Calu3 (cell line): ENCODE data around the gene MED31. TPM values are rescaled to one million over a fixed set of nuclear protein-coding genes. Genes with fewer than 3 reads are reported as not detected.

Experiments
- BruUV-seq: library from RNA; stranded (reverse); fragments of 400-500 nt; replicated peaks from 2 replicates; lab custom pipeline; 2021; lab: Mats Ljungman, UMichigan
- CTCF ChIA-PET: fragments of 300-600 bp; sonication (Branson Sonifier 250); formaldehyde crosslinking; loops from one replicate; lab custom pipeline; 2022; ENCODE audit warnings: antibody characterized with exemption; lab: Charles Lee
- DNase-seq: peaks from one replicate; pipeline ENCODE4 v3.0.0; 2022
- H3K27ac Mint-ChIP-seq: one replicate; pipeline ENCODE4 v1.8.0; 2022; ENCODE audit warnings: mixed read lengths; ENCODE audit not compliant: unreplicated experiment
- H3K27me3 Mint-ChIP-seq: one replicate; pipeline ENCODE4 v1.8.0; 2022; ENCODE audit warnings: mixed read lengths; ENCODE audit not compliant: unreplicated experiment
- H3K36me3 Mint-ChIP-seq: one replicate; pipeline ENCODE4 v1.8.0; 2022; ENCODE audit warnings: mild to moderate bottlenecking, moderate library complexity, mixed read lengths; ENCODE audit not compliant: insufficient read depth, unreplicated experiment
- H3K4me1 Mint-ChIP-seq: one replicate; pipeline ENCODE4 v1.8.0; 2022; ENCODE audit warnings: mild to moderate bottlenecking, low read depth, mixed read lengths; ENCODE audit not compliant: unreplicated experiment
- H3K4me3 Mint-ChIP-seq: one replicate; pipeline ENCODE4 v1.8.0; 2022; ENCODE audit warnings: mild to moderate bottlenecking, low read depth, moderate library complexity, mixed read lengths; ENCODE audit not compliant: unreplicated experiment
- H3K9me3 Mint-ChIP-seq: one replicate; pipeline ENCODE4 v1.8.0; 2022; ENCODE audit warnings: low read depth, mixed read lengths; ENCODE audit not compliant: unreplicated experiment
- CTCF ChIP-seq: fragments of 200-600 bp; IDR thresholded peaks from one replicate; pipeline ENCODE4 v1.8.0; 2022; ENCODE audit warnings: antibody characterized with exemption; ENCODE audit not compliant: unreplicated experiment
- intact Hi-C: fragments of 100-400 bp; cut with micrococcal nuclease; formaldehyde crosslinking; loops from one replicate; pipeline ENCODE4 v1.10.0; 2022; ENCODE audit not compliant: unreplicated experiment
- total RNA-seq: library from RNA; stranded (reverse); gene quantifications from 2 replicates; pipeline ENCODE4 v1.2.3, GENCODE V29; 2022

Gene MED31
- total RNA-seq, 1 experiment from 2014 or later: 19.9 TPM

GRCh38 chr17:6651919-6652452 is 581 bp upstream of the MED31 start:
- Mint-ChIP-seq H3K36me3 (peaks cover 34% of the 10 kb centered on the region), H3K4me1 (peaks cover 23% of the 10 kb centered on the region), H3K9me3 (no peaks in the 10 kb centered on the region), H3K27ac (no peak overlapping the region), H3K27me3 (no peaks in the 10 kb centered on the region), H3K4me3 (peak overlapping the region; percentile 89)
- no peak for TF ChIP-seq CTCF
- CTCF ChIA-PET: no interaction called here
- intact Hi-C loops: no loop called here
- no TSS peak for BruUV-seq
- peak; percentile 17 for DNase-seq

- intact Hi-C loops: loop anchor here (5.0 kb wide), 1 partner anchor 176 kb away; no protein-coding TSS in a partner anchor
- CTCF ChIA-PET: interaction anchor here (0.7 to 1.0 kb wide), 3 partner anchors 25 to 212 kb away, joined by 4 to 7 read pairs (median 4); no protein-coding TSS in a partner anchor
- no peaks in the 10 kb centered on the region for H3K9me3 Mint-ChIP-seq
- TF ChIP-seq CTCF: no peak
- BruUV-seq: no TSS peak
- H3K27ac Mint-ChIP-seq: no peak overlapping the region
- H3K4me3 Mint-ChIP-seq: no peak overlapping the region
- DNase-seq: no peak
- peaks cover 29% of the 10 kb centered on the region for H3K4me1 Mint-ChIP-seq
- peaks cover 38% of the 10 kb centered on the region for H3K36me3 Mint-ChIP-seq
- no peaks in the 10 kb centered on the region for H3K27me3 Mint-ChIP-seq
Observed at GRCh38 chr17:6648181-6648580, 3.2 kb downstream of the MED31 start.

GRCh38 chr17:6643451-6644125 is 7.8 kb downstream of the MED31 start:
- peaks cover 28% of the 10 kb centered on the region for H3K4me1 Mint-ChIP-seq
- no peak overlapping the region for H3K27ac Mint-ChIP-seq
- no peak for TF ChIP-seq CTCF
- no TSS peak for BruUV-seq
- CTCF ChIA-PET: no interaction called here
- H3K36me3 Mint-ChIP-seq: peaks cover 48% of the 10 kb centered on the region
- no peak overlapping the region for H3K4me3 Mint-ChIP-seq
- intact Hi-C loops: no loop called here
- H3K27me3 Mint-ChIP-seq: no peaks in the 10 kb centered on the region
- no peak for DNase-seq
- H3K9me3 Mint-ChIP-seq: no peaks in the 10 kb centered on the region

GRCh38 chr17:6642592-6642991 is 8.8 kb downstream of the MED31 start:
- peak overlapping the region; percentile 94 for H3K4me3 Mint-ChIP-seq
- no peak for TF ChIP-seq CTCF
- peaks cover 47% of the 10 kb centered on the region for H3K36me3 Mint-ChIP-seq
- H3K4me1 Mint-ChIP-seq: peaks cover 35% of the 10 kb centered on the region
- no peaks in the 10 kb centered on the region for H3K9me3 Mint-ChIP-seq
- peak overlapping the region; percentile 23 for H3K27ac Mint-ChIP-seq
- intact Hi-C loops: no loop called here
- no peaks in the 10 kb centered on the region for H3K27me3 Mint-ChIP-seq
- CTCF ChIA-PET: interaction anchor here (0.6 kb wide), 1 partner anchor 1145 kb away, joined by 7 read pairs; no protein-coding TSS in a partner anchor
- no TSS peak for BruUV-seq
- no peak for DNase-seq
